Activated CD8-positive, alpha-beta T cell treated with anti-CD3 and anti-CD28 coated beads, Interleukin-2, amount 10 ng/mL, durations not matched to agents 7 days and 5 days (primary cell): ENCODE measurements around the gene HEMGN. TPM values are rescaled to one million over a fixed set of nuclear protein-coding genes. Genes with fewer than 3 reads are reported as not detected.
"Not testable (repeated sequence)": the region's sequence is repeated elsewhere in the genome, so short reads cannot be mapped to it uniquely, and the experiment has no call there.

Experiments
- ATAC-seq: fragments of 150-1000 bp; cut with Tn5 transposase; one replicate; pipeline ENCODE4 v1.10.0; 2021; ENCODE audit warnings: moderate library complexity
- CTCF ChIA-PET: fragments of 350-600 bp; sonication (Branson Sonifier 250); formaldehyde crosslinking; loops from one replicate; lab custom pipeline; 2021; ENCODE audit warnings: antibody characterized with exemption; lab: Charles Lee
- POLR2A ChIA-PET: fragments of 350-600 bp; sonication (Branson Sonifier 250); formaldehyde crosslinking; loops from one replicate; lab custom pipeline; 2021; ENCODE audit warnings: antibody characterized with exemption; lab: Charles Lee
- DNase-seq: peaks from one replicate; pipeline ENCODE4 v3.0.0-alpha.2; 2020
- H3K27ac Mint-ChIP-seq: one replicate; pipeline ENCODE4 v1.8.0; 2021; ENCODE audit warnings: mild to moderate bottlenecking, mixed read lengths
- H3K27me3 Mint-ChIP-seq: one replicate; pipeline ENCODE4 v1.8.0; 2021; ENCODE audit warnings: low read depth, mixed read lengths
- H3K36me3 Mint-ChIP-seq: one replicate; pipeline ENCODE4 v1.8.0; 2021; ENCODE audit warnings: low read depth, mixed read lengths
- H3K4me1 Mint-ChIP-seq: one replicate; pipeline ENCODE4 v1.8.0; 2021; ENCODE audit warnings: low read depth, mixed read lengths
- H3K4me3 Mint-ChIP-seq: one replicate; pipeline ENCODE4 v1.8.0; 2021; ENCODE audit warnings: mild to moderate bottlenecking, mixed read lengths
- H3K9me3 Mint-ChIP-seq: one replicate; pipeline ENCODE4 v1.8.0; 2022; ENCODE audit warnings: mixed read lengths; ENCODE audit not compliant: insufficient read depth
- total RNA-seq, 2 experiments: library from RNA; stranded (reverse); gene quantifications; one replicate each; pipeline ENCODE4 v1.2.3, GENCODE V29; 2021

HEMGN gene
- total RNA-seq, 2 experiments from 2014 or later, result 1.2 to 1.6 TPM

DNA sequence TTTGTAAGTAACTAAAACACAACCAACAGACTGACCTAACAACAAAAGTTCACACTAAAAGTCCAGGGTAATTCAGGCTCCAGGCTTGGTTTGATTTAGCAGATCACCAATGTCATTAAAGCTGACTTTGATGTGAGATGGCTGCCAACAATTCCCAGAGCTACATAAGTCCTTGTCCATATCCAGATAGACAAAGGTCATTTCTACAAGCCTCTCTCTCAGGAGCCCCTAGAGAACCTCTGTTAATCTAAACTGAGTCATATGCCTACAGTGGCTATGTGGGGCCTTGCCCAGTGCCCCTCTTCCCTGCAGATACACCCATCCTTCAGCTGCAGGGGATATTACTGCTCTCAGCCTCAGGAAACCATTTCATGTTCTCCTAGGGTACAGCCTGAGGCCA is 26.9 kb upstream of the HEMGN start:
- ChIA-PET POLR2A (interaction anchor here (1.1 kb wide), 1 partner anchor 19 kb away, joined by 3 read pairs; the partner anchor contains the start of gene ANP32B), CTCF (interaction anchor here (0.6 to 4.6 kb wide), 4 partner anchors 8 to 168 kb away, joined by 3 to 30 read pairs (median 4); partner anchors contain the start of gene TRMO)
- no peaks in the 10 kb centered on the region for H3K36me3 Mint-ChIP-seq
- DNase-seq, result no peak
- peaks cover 13% of the 10 kb centered on the region for H3K27me3 Mint-ChIP-seq
- ATAC-seq, result no peak
- H3K4me1 Mint-ChIP-seq, result peaks cover 4% of the 10 kb centered on the region
- no peaks in the 10 kb centered on the region for H3K9me3 Mint-ChIP-seq
- H3K27ac Mint-ChIP-seq, result no peak overlapping the region
- H3K4me3 Mint-ChIP-seq, result no peak overlapping the region

- Mint-ChIP-seq H3K4me1 (no peaks in the 10 kb centered on the region), H3K27me3 (peaks cover 13% of the 10 kb centered on the region), H3K36me3 (no peaks in the 10 kb centered on the region), H3K9me3 (no peaks in the 10 kb centered on the region), H3K4me3 (no peak overlapping the region), H3K27ac (no peak overlapping the region)
- DNase-seq (no peak), ATAC-seq (no peak)
- ChIA-PET POLR2A (interaction anchor here (1.2 kb wide), 1 partner anchor 16 kb away, joined by 3 read pairs; no protein-coding TSS in a partner anchor), CTCF (interaction anchor here (0.9 to 4.6 kb wide), 6 partner anchors 8 to 82 kb away, joined by 3 to 30 read pairs (median 4); partner anchors contain the start of gene TRMO)
These were observed 25.3 kb upstream of the HEMGN start for GRCh38 chr9:97963232-97963631.

DNA sequence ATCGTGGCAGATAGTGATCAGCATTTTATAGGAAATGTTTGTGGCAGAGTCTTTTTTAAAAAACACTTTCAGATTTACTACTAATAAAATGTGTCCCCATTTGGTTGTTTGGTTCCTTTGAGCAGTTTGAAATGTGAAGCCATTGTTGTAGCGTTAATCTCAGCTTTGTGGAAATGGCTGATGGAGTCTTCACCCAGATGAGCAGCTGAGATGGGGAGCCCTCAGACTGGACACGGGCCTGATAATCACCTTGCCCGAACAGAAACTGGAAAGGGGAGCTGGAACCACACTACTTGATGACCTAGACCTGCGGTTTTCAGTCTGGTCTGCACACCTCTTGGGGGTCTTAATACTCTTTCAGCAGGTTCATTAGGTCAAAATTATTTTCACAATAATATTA is 24.6 kb upstream of the HEMGN start:
- POLR2A ChIA-PET, result interaction anchor here (1.2 kb wide), 1 partner anchor 17 kb away, joined by 3 read pairs; no protein-coding TSS in a partner anchor
- no peaks in the 10 kb centered on the region for H3K9me3 Mint-ChIP-seq
- no peak for DNase-seq

DNA sequence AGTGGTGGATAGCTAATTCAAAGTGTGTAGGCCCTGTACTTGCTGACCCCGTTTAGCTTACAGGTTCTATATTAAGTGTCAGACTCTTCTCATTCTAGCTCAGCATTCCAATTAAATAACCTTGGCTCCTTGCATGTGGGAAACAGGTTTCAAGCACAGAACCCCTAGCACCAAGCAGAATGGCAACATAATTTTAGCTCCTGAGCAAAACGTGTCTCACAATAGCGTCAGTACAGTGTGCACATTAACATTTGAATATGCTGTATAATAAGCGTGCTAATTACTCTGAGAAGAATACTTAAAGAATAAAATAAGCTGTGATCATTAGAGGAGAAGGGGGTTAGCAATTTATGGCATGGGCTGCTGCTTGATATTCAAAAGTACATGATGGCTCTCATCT is 24.2 kb upstream of the HEMGN start:
- H3K27ac Mint-ChIP-seq, result no peak overlapping the region
- no peaks in the 10 kb centered on the region for H3K36me3 Mint-ChIP-seq
- DNase-seq, result no peak
- H3K4me1 Mint-ChIP-seq, result no peaks in the 10 kb centered on the region
- ChIA-PET POLR2A (interaction anchor here (1.2 kb wide), 1 partner anchor 18 kb away, joined by 3 read pairs; no protein-coding TSS in a partner anchor), CTCF (interaction anchor here (0.8 to 4.6 kb wide), 6 partner anchors 9 to 256 kb away, joined by 3 to 30 read pairs (median 4); partner anchors contain the start of gene TRMO)
- ATAC-seq, result no peak
- no peaks in the 10 kb centered on the region for H3K9me3 Mint-ChIP-seq
- H3K27me3 Mint-ChIP-seq, result peaks cover 13% of the 10 kb centered on the region
- H3K4me3 Mint-ChIP-seq, result no peak overlapping the region

More for the DNA sequence above, 24.6 kb upstream of the HEMGN start:
- CTCF ChIA-PET, result interaction anchor here (0.8 to 4.6 kb wide), 6 partner anchors 9 to 63 kb away, joined by 3 to 30 read pairs (median 4); partner anchors contain the start of gene TRMO
- Mint-ChIP-seq H3K4me1 (no peaks in the 10 kb centered on the region), H3K4me3 (no peak overlapping the region), H3K36me3 (no peaks in the 10 kb centered on the region), H3K27me3 (peaks cover 13% of the 10 kb centered on the region), H3K27ac (no peak overlapping the region)
- ATAC-seq, result no peak

GRCh38 chr9:97961361-97961760 is 23.4 kb upstream of the HEMGN start:
- H3K9me3 Mint-ChIP-seq, result no peaks in the 10 kb centered on the region
- peaks cover 11% of the 10 kb centered on the region for H3K27me3 Mint-ChIP-seq
- no peaks in the 10 kb centered on the region for H3K4me1 Mint-ChIP-seq
- H3K27ac Mint-ChIP-seq, result no peak overlapping the region
- ATAC-seq, result no peak
- no peaks in the 10 kb centered on the region for H3K36me3 Mint-ChIP-seq
- H3K4me3 Mint-ChIP-seq, result no peak overlapping the region
- CTCF ChIA-PET, result interaction anchor here (0.9 to 4.6 kb wide), 3 partner anchors 38 to 256 kb away, joined by 3 to 30 read pairs (median 4); partner anchors contain the start of gene TRMO
- POLR2A ChIA-PET, result no interaction called here
- no peak for DNase-seq

DNA sequence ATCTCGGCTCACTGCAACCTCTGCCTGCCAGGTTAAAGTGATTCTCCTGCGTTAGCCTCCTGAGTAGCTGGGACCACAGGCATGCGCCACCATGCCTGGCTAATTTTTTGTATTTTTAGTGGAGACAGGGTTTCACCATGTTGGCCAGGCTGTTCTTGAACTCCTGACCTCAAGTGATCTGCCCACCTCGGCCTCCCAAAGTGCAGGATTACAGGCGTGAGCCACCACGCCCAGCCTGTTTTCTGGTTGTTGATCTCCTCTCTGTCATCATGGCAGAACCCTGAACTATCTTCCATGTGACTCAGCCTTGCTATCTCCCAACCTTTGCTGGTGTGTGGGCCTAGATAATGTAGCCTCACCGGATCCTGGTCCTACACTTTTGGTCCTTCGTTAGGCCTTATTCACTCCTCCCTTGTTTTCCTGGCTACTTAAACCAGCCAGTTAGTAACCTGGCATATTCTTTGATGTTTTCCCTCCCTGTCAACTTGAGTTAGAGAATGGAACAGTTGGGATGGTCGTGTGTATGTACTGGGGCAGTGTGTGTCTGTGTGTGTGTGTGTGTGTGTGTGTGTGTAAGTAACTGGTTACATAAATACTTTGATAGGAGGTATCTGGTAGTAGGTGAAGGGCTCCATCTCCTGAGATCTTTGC is 22.8 kb upstream of the HEMGN start:
- DNase-seq, POLR2A ChIA-PET, H3K9me3 Mint-ChIP-seq, H3K36me3 Mint-ChIP-seq, H3K4me1 Mint-ChIP-seq, H3K27me3 Mint-ChIP-seq, H3K27ac Mint-ChIP-seq, ATAC-seq, H3K4me3 Mint-ChIP-seq: not testable (repeated sequence)
- CTCF ChIA-PET, result interaction anchor here (3.2 to 4.6 kb wide), 2 partner anchors 38 kb away, joined by 30 to 42 read pairs; partner anchors contain the start of gene TRMO

DNA sequence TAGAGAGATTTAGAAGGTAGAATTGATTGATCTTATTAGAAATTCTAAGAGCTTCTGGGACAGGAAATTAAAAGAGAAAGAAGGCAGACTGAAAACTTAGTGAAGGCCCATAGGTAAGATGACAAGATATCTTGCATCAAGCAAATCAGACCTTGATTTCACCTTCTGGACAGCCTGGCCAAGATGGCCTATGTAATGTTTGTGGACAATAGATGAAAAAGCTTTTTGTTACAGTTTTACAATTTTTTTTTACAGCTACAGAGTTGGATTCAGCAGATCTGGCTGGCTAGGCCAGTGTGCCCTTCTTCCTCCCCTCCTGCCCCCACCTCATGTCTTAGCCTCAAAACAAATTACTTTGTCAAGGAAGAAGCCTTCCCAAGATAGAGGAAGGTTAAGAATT is 21.6 kb upstream of the HEMGN start:
- Mint-ChIP-seq H3K27me3 (peaks cover 4% of the 10 kb centered on the region), H3K4me1 (no peaks in the 10 kb centered on the region), H3K36me3 (no peaks in the 10 kb centered on the region), H3K9me3 (no peaks in the 10 kb centered on the region), H3K4me3 (no peak overlapping the region), H3K27ac (no peak overlapping the region)
- ChIA-PET POLR2A (interaction anchor here (0.7 to 1.4 kb wide), 3 partner anchors 27 to 98 kb away, joined by 3 to 7 read pairs (median 3); partner anchors contain the start of gene TRMO), CTCF (interaction anchor here (0.6 to 3.2 kb wide), 6 partner anchors 9 to 75 kb away, joined by 3 to 42 read pairs (median 4); partner anchors contain the start of gene TRMO)
- ATAC-seq, result no peak
- DNase-seq, result no peak

- no peaks in the 10 kb centered on the region for H3K36me3 Mint-ChIP-seq
These were observed 21.0 kb upstream of the HEMGN start for GRCh38 chr9:97958812-97959511.

DNA sequence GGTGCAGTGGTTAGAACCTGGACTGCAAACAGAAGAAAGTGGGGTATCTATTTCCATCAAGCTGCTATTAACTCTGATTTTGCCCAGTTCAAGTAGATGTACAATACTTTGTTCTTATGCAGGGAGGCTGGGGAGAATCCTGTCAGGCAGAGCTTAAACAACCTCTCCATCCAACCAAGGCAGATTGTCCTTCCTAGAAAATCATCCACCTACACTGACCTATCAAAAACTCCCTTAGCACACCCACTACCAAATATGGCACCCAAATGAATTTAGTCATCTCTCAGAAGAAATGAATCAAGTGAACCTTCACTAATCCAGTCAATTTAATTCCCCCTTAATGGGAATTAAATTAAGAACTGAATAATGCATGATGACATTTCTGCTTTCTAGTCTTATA is 18.4 kb upstream of the HEMGN start:
- no peak for ATAC-seq
- ChIA-PET POLR2A (no interaction called here), CTCF (interaction anchor here (0.7 to 5.1 kb wide), 6 partner anchors 9 to 34 kb away, joined by 3 to 106 read pairs (median 4); partner anchors contain the start of gene TRMO)
- Mint-ChIP-seq H3K4me1 (peaks cover 2% of the 10 kb centered on the region), H3K4me3 (no peak overlapping the region), H3K27me3 (peaks cover 4% of the 10 kb centered on the region), H3K27ac (no peak overlapping the region), H3K36me3 (no peaks in the 10 kb centered on the region), H3K9me3 (no peaks in the 10 kb centered on the region)
- no peak for DNase-seq

More at GRCh38 chr9:97958812-97959511, 21.0 kb upstream of the HEMGN start:
- no peak overlapping the region for H3K4me3 Mint-ChIP-seq
- peaks cover 2% of the 10 kb centered on the region for H3K4me1 Mint-ChIP-seq
- H3K27me3 Mint-ChIP-seq, result peaks cover 4% of the 10 kb centered on the region
- POLR2A ChIA-PET, result interaction anchor here (0.7 to 1.4 kb wide), 3 partner anchors 28 to 97 kb away, joined by 3 to 7 read pairs (median 3); partner anchors contain the start of gene TRMO
- CTCF ChIA-PET, result interaction anchor here (0.9 to 3.2 kb wide), 5 partner anchors 10 to 76 kb away, joined by 3 to 42 read pairs (median 4); partner anchors contain the start of gene TRMO
- DNase-seq (no peak), ATAC-seq (no peak)
- H3K9me3 Mint-ChIP-seq, result no peaks in the 10 kb centered on the region
- H3K27ac Mint-ChIP-seq, result no peak overlapping the region

- Mint-ChIP-seq H3K27me3 (peaks cover 6% of the 10 kb centered on the region), H3K36me3 (no peaks in the 10 kb centered on the region), H3K9me3 (no peaks in the 10 kb centered on the region), H3K4me1 (peaks cover 7% of the 10 kb centered on the region), H3K4me3 (no peak overlapping the region), H3K27ac (no peak overlapping the region)
- peak; percentile 98 for ATAC-seq
- ChIA-PET CTCF (interaction anchor here (0.6 to 5.1 kb wide), 13 partner anchors 11 to 250 kb away, joined by 3 to 106 read pairs (median 4); partner anchors contain the start of genes HEMGN and TRMO), POLR2A (no interaction called here)
- DNase-seq, result peak; percentile 71
These were observed 16.6 kb upstream of the HEMGN start for GRCh38 chr9:97954550-97954989.

- not testable (repeated sequence) for H3K4me1 Mint-ChIP-seq, H3K36me3 Mint-ChIP-seq, H3K27ac Mint-ChIP-seq, H3K4me3 Mint-ChIP-seq, H3K9me3 Mint-ChIP-seq
- ATAC-seq (peak; percentile 52), DNase-seq (peak; percentile 46)
- POLR2A ChIA-PET, result interaction anchor here (0.7 kb wide), 1 partner anchor 37 kb away, joined by 3 read pairs; no protein-coding TSS in a partner anchor
- CTCF ChIA-PET, result interaction anchor here (1.3 to 3.4 kb wide), 3 partner anchors 13 to 61 kb away, joined by 3 to 22 read pairs (median 3); partner anchors contain the start of genes HEMGN and TRMO
- peaks cover 30% of the 10 kb centered on the region for H3K27me3 Mint-ChIP-seq
These were observed 12.9 kb upstream of the HEMGN start for GRCh38 chr9:97950873-97951272.
